IMR-90 (cell line): ENCODE measurements around the gene SLC16A5. TPM values are rescaled to one million over a fixed set of nuclear protein-coding genes. Genes with fewer than 3 reads are reported as not detected.

ENCODE experiments used
- ELK1 ChIP-seq: fragments of 150-350 bp; IDR thresholded peaks from 2 replicates; pipeline ENCODE4 v1.6.1; 2016; ENCODE audit warnings: low read depth, mild to moderate bottlenecking, low read length, moderate library complexity, borderline replicate concordance
- RFX5 ChIP-seq: IDR thresholded peaks from 2 replicates; pipeline ENCODE4 v1.8.0; 2012; ENCODE audit warnings: low read depth, mild to moderate bottlenecking, low read length, moderate library complexity
- polyA plus RNA-seq, 3 experiments: library from polyadenylated mRNA; depleted of rRNA; stranded (reverse); fragments of >200 nt; gene quantifications; 2 replicates each; pipeline ENCODE4 v1.2.3, GENCODE V29; 2012; ENCODE audit warnings: low replicate concordance in 1 of 3
- total RNA-seq: library from RNA; depleted of rRNA; stranded (reverse); fragments of >200 nt; gene quantifications from 2 replicates; pipeline ENCODE4 v1.2.3, GENCODE V29; 2012

SLC16A5 gene
- total and polyA plus RNA-seq, 2 of the 4 experiments (the other 2 are of a cell fraction), result 1.8 to 7.1 TPM

GRCh38 chr17:75088465-75089417 is 987 bp downstream of the SLC16A5 start (continued):
- TF ChIP-seq ELK1, result no peak
- TF ChIP-seq RFX5, result no peak
